ENCODE measurements around the gene KCNJ18.
"Not testable (repeated sequence)": the region's sequence is repeated elsewhere in the genome, so short reads cannot be mapped to it uniquely, and the experiment has no call there.

Gene KCNJ18

DNA sequence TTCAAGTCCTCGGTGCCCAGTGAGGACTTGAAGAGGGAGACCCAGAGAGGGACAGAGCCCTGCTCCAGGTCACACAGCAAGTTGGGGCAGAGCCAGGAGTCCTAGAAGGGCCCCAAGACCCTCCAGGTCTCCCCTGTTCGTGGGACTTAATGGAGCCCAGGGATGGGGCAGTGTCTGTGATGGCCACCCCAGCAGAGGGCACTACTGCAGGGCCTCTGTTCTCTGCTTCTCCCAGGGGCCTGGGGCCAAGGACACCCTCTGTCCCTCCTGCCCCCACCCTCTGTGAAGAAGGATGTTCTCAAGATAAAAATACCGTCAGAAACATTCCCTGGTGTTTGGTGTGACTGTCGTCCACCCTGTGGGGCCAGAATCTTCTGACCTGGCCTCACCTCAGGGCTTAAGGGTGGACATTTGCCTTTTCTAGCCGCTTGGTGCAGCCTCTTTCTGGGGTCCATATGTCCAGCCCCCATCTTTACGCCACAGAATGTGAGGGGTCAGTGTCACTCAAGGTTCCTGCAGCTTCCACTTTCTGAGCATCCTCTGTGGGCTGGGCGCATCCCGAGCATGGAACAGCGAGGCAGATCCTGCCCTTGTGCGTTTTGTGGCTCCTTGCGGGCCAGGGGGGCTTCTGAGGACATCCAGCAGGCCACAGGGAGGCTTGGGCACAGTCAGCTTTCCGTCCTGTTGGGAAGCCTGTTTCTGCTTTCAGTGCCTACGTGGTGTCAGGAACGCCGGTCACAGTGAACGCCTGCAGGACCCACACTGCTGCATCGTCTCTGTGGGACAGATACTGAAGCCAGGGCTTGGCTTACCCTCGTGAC, at the start of gene KCNJ18:
Gene KCNJ18, plus strand, starts transcription at position 641 of the 821 bp plus-strand sequence. CDS start 10,264 bp downstream, outside the sequence.
- not testable (repeated sequence) for DNase-seq (ENCODE audit: low read depth in 2 of 2, low spot score in 1 of 2)

DNA sequence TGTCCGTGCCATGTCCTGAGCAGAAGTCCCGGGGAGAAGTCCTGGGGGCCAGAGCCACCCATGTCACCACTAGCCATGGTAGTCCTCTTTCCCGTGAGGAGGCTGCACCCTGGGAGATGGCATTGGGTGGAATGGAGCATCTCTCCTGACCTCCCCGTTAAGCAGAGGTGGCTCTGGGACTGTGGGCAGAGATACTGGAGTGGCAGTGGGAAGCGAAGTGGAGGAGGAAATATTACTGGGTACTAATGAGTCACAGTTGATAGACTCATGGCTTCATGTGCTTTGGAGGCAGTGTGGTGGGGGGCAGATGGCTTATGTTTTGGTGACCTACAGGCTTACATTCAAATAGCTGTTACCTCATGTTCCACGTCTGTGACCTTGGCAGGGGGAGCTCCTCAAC, 44.2 kb upstream of the KCNJ18 start:
- not testable (repeated sequence) for DNase-seq (ENCODE audit: low read depth in 2 of 2, low spot score in 1 of 2)

- DNase-seq (ENCODE audit: low read depth in 2 of 2, low spot score in 1 of 2), result not testable (repeated sequence)
Observed at GRCh38 chr17:21650043-21650442, 42.3 kb upstream of the KCNJ18 start.

GRCh38 chr17:21652049-21652448, 40.3 kb upstream of the KCNJ18 start:
- not testable (repeated sequence) for DNase-seq (ENCODE audit: low read depth in 2 of 2, low spot score in 1 of 2)

DNA sequence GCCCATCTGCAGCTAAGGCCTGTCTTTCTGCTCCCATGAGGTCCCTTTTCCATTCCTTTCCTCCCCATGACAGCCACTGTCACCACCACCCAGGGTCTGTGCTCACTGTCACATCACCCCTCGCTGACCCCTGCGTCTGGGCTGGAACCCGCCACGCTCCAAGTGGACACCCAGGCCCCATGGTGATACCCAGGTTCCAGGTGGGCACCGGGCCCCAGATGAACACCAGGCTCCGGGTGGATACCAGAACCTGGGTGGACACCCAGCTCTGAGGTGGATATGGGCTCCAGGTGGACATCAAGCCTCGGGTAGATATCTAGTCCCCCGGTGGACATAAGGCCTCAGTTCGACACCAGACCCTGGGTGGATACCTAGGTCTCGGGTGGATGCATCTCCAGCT, 39.1 kb upstream of the KCNJ18 start:
- DNase-seq (ENCODE audit: low read depth in 2 of 2, low spot score in 1 of 2), result not testable (repeated sequence)

DNA sequence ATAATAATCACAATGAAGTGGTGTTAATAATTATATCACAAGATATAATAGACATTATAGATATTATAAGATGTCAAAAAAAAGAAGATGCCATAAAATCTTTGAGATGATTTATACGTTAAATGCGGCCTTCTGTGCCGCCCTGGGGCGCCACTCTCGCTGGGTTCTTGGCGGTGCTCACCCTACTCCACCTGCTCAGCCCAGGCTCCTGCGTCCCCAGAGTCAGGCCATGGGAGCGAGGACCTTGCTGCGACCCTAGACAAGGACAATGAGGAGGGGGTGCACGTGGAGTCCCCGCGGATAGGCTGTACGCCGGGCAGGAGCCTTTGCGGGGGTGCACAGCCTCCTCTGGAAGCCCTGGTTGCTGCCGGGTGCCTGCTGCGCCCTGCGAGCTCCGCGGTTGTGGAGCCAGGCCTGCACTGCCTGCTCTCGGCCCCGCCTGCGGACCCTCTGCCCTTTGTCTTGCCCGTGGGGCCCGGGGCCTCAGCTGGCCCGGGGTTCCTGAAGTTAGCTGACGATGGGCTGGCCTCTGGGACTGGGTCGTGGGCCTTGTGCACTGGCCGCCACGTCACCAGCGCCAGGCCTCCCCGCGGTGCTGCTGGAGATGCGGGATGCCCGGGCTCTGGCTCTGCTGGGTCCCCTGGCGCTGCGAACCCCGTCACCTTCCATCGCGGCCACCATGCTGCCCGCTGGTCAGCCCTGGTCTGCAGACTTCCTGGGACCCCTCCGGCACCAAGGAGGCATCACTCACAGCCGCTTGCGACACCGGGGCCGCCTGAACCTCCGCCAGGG, 35.6 kb upstream of the KCNJ18 start:
- DNase-seq (ENCODE audit: low read depth in 2 of 2, low spot score in 1 of 2), result not testable (repeated sequence)

- not testable (repeated sequence) for DNase-seq (ENCODE audit: low read depth in 2 of 2, low spot score in 1 of 2)
Observed at GRCh38 chr17:21659635-21660034, 32.7 kb upstream of the KCNJ18 start.

- not testable (repeated sequence) for DNase-seq (ENCODE audit: low read depth in 2 of 2, low spot score in 1 of 2)
Observed at GRCh38 chr17:21661455-21661854, 30.9 kb upstream of the KCNJ18 start.

DNA sequence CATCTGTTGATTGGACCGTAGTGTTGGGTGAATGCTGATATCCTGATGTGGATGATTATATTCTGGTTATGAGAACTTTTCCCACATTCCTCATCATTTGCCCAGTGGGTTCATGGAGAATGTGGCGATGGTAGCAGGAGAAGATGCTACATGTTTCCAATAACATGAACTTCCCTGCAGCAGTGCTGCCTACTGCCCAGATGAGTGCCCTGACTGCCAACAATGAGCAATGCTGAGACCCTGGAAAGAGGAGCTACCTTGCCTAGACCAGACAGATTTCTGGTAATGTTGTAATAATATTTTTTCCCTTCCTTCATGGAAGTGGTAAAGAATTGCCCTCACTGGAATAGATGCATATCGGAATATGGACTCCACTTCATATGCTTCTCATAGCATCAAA, 29.2 kb upstream of the KCNJ18 start:
- DNase-seq (ENCODE audit: low read depth in 2 of 2, low spot score in 1 of 2), result not testable (repeated sequence)

DNA sequence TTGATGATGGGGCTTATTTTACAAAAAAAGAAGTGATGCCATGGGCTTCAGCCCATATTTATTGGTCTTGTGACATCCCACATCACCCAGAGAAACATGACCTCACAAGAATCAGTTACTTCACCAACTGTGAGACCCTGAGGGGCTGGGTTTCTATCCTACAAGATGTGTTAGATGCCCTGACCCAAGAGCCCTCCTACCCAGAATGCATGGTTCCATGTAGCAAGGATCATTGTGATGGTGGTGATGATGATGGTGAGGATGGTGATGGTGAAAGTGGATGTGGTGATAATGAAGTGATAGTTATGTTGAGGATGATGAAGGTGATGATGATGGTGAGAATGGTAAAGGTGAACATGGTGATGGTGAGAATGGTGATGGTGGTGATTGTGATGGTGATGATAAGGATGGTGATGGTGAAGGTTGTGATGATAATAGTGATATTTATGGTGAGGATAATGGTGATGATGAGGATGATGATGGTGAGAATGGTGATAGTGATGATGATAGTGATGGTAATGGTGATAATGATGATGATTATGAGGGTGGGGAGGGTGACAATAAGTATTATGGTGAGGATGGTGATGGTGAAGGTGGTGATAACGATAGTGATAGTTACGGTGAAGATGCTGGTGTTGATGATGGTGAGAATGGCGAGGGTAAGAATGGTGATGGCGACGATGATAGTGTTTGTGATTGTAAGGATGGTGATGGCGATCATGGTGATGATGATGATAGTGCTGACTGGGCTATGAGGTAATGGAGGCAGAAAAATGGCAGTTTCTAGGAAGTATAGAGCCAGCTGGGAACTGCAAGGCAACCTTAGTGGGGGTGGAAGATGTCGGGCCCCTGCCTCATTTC, 28.5 kb upstream of the KCNJ18 start:
- not testable (repeated sequence) for DNase-seq (ENCODE audit: low read depth in 2 of 2, low spot score in 1 of 2)

DNA sequence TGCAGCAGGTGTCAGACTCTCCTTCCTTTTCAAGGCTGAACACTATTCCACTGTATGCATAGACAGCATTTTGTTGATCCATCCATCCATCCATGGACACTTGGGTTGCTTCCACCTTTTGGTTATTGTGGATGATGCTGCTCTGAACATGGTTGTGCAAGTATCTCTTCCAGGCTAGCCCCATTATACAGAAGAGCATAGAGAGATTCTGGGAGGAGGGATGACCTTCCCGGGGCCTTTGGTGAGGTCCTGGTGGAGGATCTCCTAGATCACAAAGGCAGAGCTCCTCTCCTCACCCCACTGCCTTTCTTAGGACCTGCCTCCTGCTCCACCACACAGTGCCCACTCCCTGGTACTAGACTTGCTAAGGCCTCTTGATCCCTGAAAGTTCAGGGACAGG, 27.2 kb upstream of the KCNJ18 start:
- DNase-seq (ENCODE audit: low read depth in 2 of 2, low spot score in 1 of 2), result not testable (repeated sequence)

- DNase-seq (ENCODE audit: low read depth in 2 of 2, low spot score in 1 of 2), result not testable (repeated sequence)
Observed at GRCh38 chr17:21665935-21666493, 26.3 kb upstream of the KCNJ18 start.

GRCh38 chr17:21666711-21667412, 25.5 kb upstream of the KCNJ18 start:
- not testable (repeated sequence) for DNase-seq (ENCODE audit: low read depth in 2 of 2, low spot score in 1 of 2)

- DNase-seq (ENCODE audit: low read depth in 2 of 2, low spot score in 1 of 2), result not testable (repeated sequence)
Observed at GRCh38 chr17:21667413-21668117, 24.8 kb upstream of the KCNJ18 start.

GRCh38 chr17:21668118-21668488, 24.2 kb upstream of the KCNJ18 start:
- DNase-seq (ENCODE audit: low read depth in 2 of 2, low spot score in 1 of 2), result not testable (repeated sequence)

- DNase-seq (ENCODE audit: low read depth in 2 of 2, low spot score in 1 of 2), result not testable (repeated sequence)
Observed at GRCh38 chr17:21668746-21669508, 23.4 kb upstream of the KCNJ18 start.

GRCh38 chr17:21669616-21670360, 22.5 kb upstream of the KCNJ18 start:
- DNase-seq (ENCODE audit: low read depth in 2 of 2, low spot score in 1 of 2), result not testable (repeated sequence)

Measured in stimulated activated CD8-positive, alpha-beta memory T cell treated with anti-CD3 and anti-CD28 coated beads, Interleukin-4, amount 100 ng/mL, for 1 hour (primary cell).